ENCODE results near the gene TGM6.

TGM6 gene

GRCh38 chr20:2346188-2346587 is 34.5 kb upstream of the TGM6 start:
- no peak overlapping the region for H3K4me3 ChIP-seq (replicated peaks; ENCODE audit: insufficient read depth, low read length)
- H3K27me3 ChIP-seq (ENCODE audit: insufficient read depth, poor library complexity, severe bottlenecking) = no peaks in the 10 kb centered on the region
- no peak for DNase-seq (ENCODE audit: low read depth in 1 of 2, low spot score in 1 of 2)
- H3K27ac ChIP-seq (replicated peaks) = no peak overlapping the region
- TF ChIP-seq, protein P1, sequence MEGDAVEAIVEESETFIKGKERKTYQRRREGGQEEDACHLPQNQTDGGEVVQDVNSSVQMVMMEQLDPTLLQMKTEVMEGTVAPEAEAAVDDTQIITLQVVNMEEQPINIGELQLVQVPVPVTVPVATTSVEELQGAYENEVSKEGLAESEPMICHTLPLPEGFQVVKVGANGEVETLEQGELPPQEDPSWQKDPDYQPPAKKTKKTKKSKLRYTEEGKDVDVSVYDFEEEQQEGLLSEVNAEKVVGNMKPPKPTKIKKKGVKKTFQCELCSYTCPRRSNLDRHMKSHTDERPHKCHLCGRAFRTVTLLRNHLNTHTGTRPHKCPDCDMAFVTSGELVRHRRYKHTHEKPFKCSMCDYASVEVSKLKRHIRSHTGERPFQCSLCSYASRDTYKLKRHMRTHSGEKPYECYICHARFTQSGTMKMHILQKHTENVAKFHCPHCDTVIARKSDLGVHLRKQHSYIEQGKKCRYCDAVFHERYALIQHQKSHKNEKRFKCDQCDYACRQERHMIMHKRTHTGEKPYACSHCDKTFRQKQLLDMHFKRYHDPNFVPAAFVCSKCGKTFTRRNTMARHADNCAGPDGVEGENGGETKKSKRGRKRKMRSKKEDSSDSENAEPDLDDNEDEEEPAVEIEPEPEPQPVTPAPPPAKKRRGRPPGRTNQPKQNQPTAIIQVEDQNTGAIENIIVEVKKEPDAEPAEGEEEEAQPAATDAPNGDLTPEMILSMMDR (IDR thresholded peaks at IDR 0.05; ENCODE audit: insufficient read depth, low read length) = no peak
- TF ChIP-seq SPI1 (IDR thresholded peaks at IDR 0.05; ENCODE audit: borderline replicate concordance, low read depth) = peak; percentile 1; the same call in 1 of the 2 replicates

DNA sequence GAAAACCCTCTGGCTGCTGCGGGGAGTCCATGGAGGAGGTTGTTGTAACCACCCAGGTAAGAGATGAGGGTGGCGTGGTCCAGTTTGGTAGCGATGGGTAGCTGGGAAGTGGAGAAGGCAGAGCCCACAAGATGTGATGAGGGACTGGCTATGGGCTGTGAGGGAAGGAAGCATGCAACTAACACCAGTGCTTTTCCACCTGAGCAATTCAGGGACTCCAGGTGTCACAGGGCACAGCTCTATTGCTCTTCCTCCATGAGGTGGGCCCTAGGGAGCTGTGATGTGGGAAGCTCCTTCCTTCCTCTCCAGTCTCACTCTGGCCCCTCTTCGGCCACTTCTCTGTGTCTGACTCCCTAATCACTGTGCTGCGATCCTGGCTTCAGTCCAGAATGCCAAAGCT is 32.4 kb upstream of the TGM6 start:
- DNase-seq (ENCODE audit: low read depth in 1 of 2, low spot score in 1 of 2) = no peak
- no peaks in the 10 kb centered on the region for H3K27me3 ChIP-seq (ENCODE audit: insufficient read depth, poor library complexity, severe bottlenecking)
- H3K4me3 ChIP-seq (replicated peaks; ENCODE audit: insufficient read depth, low read length) = no peak overlapping the region
- H3K27ac ChIP-seq (replicated peaks) = no peak overlapping the region
- no peak for TF ChIP-seq POLR2AphosphoS5 (IDR thresholded peaks at IDR 0.05; ENCODE audit: low read depth)
- no peak for TF ChIP-seq GABPA (IDR thresholded peaks at IDR 0.05; ENCODE audit: low read depth)
- TF ChIP-seq, protein P2, sequence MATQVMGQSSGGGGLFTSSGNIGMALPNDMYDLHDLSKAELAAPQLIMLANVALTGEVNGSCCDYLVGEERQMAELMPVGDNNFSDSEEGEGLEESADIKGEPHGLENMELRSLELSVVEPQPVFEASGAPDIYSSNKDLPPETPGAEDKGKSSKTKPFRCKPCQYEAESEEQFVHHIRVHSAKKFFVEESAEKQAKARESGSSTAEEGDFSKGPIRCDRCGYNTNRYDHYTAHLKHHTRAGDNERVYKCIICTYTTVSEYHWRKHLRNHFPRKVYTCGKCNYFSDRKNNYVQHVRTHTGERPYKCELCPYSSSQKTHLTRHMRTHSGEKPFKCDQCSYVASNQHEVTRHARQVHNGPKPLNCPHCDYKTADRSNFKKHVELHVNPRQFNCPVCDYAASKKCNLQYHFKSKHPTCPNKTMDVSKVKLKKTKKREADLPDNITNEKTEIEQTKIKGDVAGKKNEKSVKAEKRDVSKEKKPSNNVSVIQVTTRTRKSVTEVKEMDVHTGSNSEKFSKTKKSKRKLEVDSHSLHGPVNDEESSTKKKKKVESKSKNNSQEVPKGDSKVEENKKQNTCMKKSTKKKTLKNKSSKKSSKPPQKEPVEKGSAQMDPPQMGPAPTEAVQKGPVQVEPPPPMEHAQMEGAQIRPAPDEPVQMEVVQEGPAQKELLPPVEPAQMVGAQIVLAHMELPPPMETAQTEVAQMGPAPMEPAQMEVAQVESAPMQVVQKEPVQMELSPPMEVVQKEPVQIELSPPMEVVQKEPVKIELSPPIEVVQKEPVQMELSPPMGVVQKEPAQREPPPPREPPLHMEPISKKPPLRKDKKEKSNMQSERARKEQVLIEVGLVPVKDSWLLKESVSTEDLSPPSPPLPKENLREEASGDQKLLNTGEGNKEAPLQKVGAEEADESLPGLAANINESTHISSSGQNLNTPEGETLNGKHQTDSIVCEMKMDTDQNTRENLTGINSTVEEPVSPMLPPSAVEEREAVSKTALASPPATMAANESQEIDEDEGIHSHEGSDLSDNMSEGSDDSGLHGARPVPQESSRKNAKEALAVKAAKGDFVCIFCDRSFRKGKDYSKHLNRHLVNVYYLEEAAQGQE (IDR thresholded peaks at IDR 0.05; ENCODE audit: insufficient replicate concordance, low read depth) = no peak
- no peak for TF ChIP-seq SPI1 (IDR thresholded peaks at IDR 0.05; ENCODE audit: borderline replicate concordance, low read depth)

DNA sequence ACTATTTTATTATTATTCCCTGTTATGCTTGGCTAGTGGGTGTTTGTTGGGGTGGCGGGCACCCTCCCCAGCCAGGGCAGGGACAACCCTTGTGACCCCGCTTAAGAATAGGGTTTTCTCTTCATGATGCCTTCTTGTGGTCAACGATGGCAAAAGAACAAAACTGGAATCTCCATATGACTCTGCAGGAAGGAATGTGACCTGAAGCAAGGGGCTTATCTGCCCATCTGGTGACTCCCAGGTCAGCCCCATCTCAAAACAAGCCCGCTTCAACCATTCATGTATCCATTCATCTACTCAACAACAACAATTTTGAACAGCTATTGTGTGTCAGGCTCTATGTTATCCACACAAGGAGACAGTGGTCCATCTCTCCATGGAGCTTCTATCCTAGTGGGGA is 30.9 kb upstream of the TGM6 start:
- H3K27me3 ChIP-seq (ENCODE audit: insufficient read depth, poor library complexity, severe bottlenecking) = no peaks in the 10 kb centered on the region
- DNase-seq (ENCODE audit: low read depth in 1 of 2, low spot score in 1 of 2) = no peak
- H3K27ac ChIP-seq (replicated peaks) = no peak overlapping the region
- no peak overlapping the region for H3K4me3 ChIP-seq (replicated peaks; ENCODE audit: insufficient read depth, low read length)
- no peak for TF ChIP-seq SPI1 (IDR thresholded peaks at IDR 0.05; ENCODE audit: borderline replicate concordance, low read depth)
- no peak for TF ChIP-seq GABPA (IDR thresholded peaks at IDR 0.05; ENCODE audit: low read depth)
- TF ChIP-seq, protein P2 (IDR thresholded peaks at IDR 0.05; ENCODE audit: insufficient replicate concordance, low read depth) = no peak
- no peak for TF ChIP-seq POLR2AphosphoS5 (IDR thresholded peaks at IDR 0.05; ENCODE audit: low read depth)
- TF ChIP-seq, protein P1 (IDR thresholded peaks at IDR 0.05; ENCODE audit: insufficient read depth, low read length) = no peak

DNA sequence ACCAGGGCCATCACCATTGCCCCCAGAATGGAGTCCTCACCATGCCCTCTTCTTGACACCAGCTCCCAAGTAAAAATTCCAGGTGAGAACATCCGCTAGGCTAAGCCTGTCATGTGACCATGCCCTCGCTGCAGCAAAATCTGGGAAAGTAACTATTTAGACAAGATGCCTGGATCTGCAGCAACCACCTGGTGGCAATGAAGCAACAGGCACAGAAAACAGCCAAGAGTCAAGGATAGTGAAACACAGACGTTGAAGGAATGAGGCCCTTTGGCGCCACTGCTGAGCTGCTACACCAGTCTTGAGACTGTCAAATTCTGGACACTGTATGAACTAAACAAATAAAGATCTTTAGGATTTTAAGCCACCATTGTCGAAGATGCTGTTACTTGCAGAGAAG is 30.1 kb upstream of the TGM6 start:
- Histone ChIP-seq H3K27me3 (ENCODE audit: insufficient read depth, poor library complexity, severe bottlenecking) (no peaks in the 10 kb centered on the region), H3K27ac (replicated peaks) (no peak overlapping the region), H3K4me3 (replicated peaks; ENCODE audit: insufficient read depth, low read length) (no peak overlapping the region)
- no peak for DNase-seq (ENCODE audit: low read depth in 1 of 2, low spot score in 1 of 2)
- TF ChIP-seq, protein P2 (IDR thresholded peaks at IDR 0.05; ENCODE audit: insufficient replicate concordance, low read depth) = no peak
- TF ChIP-seq, protein P1 (IDR thresholded peaks at IDR 0.05; ENCODE audit: insufficient read depth, low read length) = no peak
- TF ChIP-seq POLR2AphosphoS5 (IDR thresholded peaks at IDR 0.05; ENCODE audit: low read depth) (no peak), GABPA (IDR thresholded peaks at IDR 0.05; ENCODE audit: low read depth) (no peak), SPI1 (IDR thresholded peaks at IDR 0.05; ENCODE audit: borderline replicate concordance, low read depth) (no peak)

Data from HL-60 (cell line).